GM23248 (cell line): ENCODE data around the gene AJAP1.

Source experiments
- EZH2 ChIP-seq: fragments of 200-600 bp; sonication (generic); IDR thresholded peaks from 2 replicates; pipeline ENCODE4 v1.6.1; 2018; ENCODE audit warnings: antibody characterized with exemption, mild to moderate bottlenecking; ENCODE audit not compliant: insufficient read depth, poor library complexity, severe bottlenecking
- EZH2phosphoT487 ChIP-seq: fragments of 200-600 bp; sonication (generic); IDR thresholded peaks from 2 replicates; pipeline ENCODE4 v1.6.1; 2018; ENCODE audit warnings: antibody characterized with exemption, moderate library complexity, mild to moderate bottlenecking, low read depth; ENCODE audit not compliant: insufficient read depth

- no peak for TF ChIP-seq EZH2
- no peak for TF ChIP-seq EZH2phosphoT487
These were observed 49.2 kb downstream of the AJAP1 start for GRCh38 chr1:4703646-4704045.
